Measurements from ENCODE around the gene BCAT1. TPM values are rescaled to one million over a fixed set of nuclear protein-coding genes. Genes with fewer than 3 reads are reported as not detected.

The BCAT1 gene
- total and polyA plus RNA-seq, 2 of the 8 experiments (the other 6 are each of a cell fraction or from before 2014, with no cell fraction given) = 19.7 to 263 TPM

DNA sequence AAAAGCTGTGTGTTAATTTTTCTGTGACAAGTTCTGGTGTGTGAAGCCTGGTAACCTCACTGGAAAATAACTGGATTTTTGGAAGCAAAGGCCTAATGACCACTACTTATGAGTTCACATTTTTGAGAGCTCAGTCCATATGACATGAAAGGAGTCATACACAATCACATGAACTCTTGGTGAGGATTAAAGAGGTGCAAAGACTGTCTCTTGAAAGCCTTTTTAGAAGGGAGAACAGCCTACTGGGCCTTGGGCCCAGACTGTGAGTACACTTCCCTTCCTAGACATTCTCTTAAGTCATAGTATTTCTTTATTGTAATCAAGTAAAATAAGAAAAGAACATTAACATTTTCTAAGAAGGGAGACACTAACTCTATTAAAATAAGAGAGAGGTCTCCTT, 176.1 kb downstream of the BCAT1 start:
- no peak for FAIRE-seq
- ChIA-PET CTCF (ENCODE audit: partially characterized antibody) (interaction anchor here (0.5 to 1.2 kb wide), 2 partner anchors 15 to 503 kb away, joined by 3 read pairs; no protein-coding TSS in a partner anchor), POLR2A (ENCODE audit: partially characterized antibody) (no interaction called here)
- TF ChIP-seq SIRT6 (IDR thresholded peaks at IDR 0.05; ENCODE audit: low read length) (no peak), KDM5A (IDR thresholded peaks at IDR 0.05; ENCODE audit: low read length) (no peak), CEBPB (IDR thresholded peaks at IDR 0.05; ENCODE audit: low read depth, low read length) (no peak), JUND (IDR thresholded peaks at IDR 0.05; ENCODE audit: low read length) (no peak), KDM1A (IDR thresholded peaks at IDR 0.05; ENCODE audit: borderline replicate concordance, low read length) (no peak), NRF1 (IDR thresholded peaks at IDR 0.05; ENCODE audit: low read depth, low read length) (no peak), HDAC6 (IDR thresholded peaks at IDR 0.05; ENCODE audit: low read depth, low read length) (no peak), SP2 (IDR thresholded peaks at IDR 0.05; ENCODE audit: low read length) (no peak), RAD21 (IDR thresholded peaks at IDR 0.05 in 1 of 2, conservative IDR thresholded peaks at IDR 0.05 in 1 of 2; ENCODE audit: low read depth in 2 of 2, low read length in 2 of 2) (no peak), TAF7 (optimal IDR thresholded peaks at IDR 0.05; ENCODE audit: borderline replicate concordance, low read depth, low read length) (no peak), YY1 (IDR thresholded peaks at IDR 0.05; ENCODE audit: low read depth, low read length) (no peak), EP300 (IDR thresholded peaks at IDR 0.05; ENCODE audit: borderline replicate concordance in 1 of 2, low read depth in 2 of 2, low read length in 2 of 2) (no peak), MAFK (IDR thresholded peaks at IDR 0.05; ENCODE audit: low read depth, low read length) (no peak), CBX8 (IDR thresholded peaks at IDR 0.05; ENCODE audit: borderline replicate concordance, low read depth, low read length) (no peak), CHD2 (IDR thresholded peaks at IDR 0.05; ENCODE audit: low read length) (no peak), BRCA1 (IDR thresholded peaks at IDR 0.05; ENCODE audit: low read depth, low read length) (no peak), TBP (IDR thresholded peaks at IDR 0.05; ENCODE audit: low read depth, low read length) (no peak)

More for the DNA sequence above, 176.1 kb downstream of the BCAT1 start:
- H3K79me2 ChIP-seq (ENCODE audit: control insufficient read depth in 1 of 2, insufficient read depth in 2 of 2, low read length in 2 of 2) = no peaks in the 10 kb centered on the region
- no peaks in the 10 kb centered on the region for H4K20me1 ChIP-seq (replicated peaks in 1 of 2; ENCODE audit: control insufficient read depth in 1 of 2, insufficient read depth in 2 of 2, low read length in 2 of 2)
- H2BK12ac ChIP-seq (ENCODE audit: low read depth, low read length) = no peak overlapping the region
- no peaks in the 10 kb centered on the region for H3K27me3 ChIP-seq (replicated peaks in 1 of 4; ENCODE audit: control insufficient read depth in 3 of 4, extremely low read depth in 1 of 4, insufficient read depth in 3 of 4, low read length in 3 of 4)
- H3K56ac ChIP-seq (replicated peaks; ENCODE audit: insufficient read length, low read depth, low read length) = no peak overlapping the region
- no peaks in the 10 kb centered on the region for H3K36me3 ChIP-seq (ENCODE audit: control insufficient read depth in 2 of 4, insufficient read depth in 4 of 4, low read length in 3 of 4)
- H4K91ac ChIP-seq (replicated peaks; ENCODE audit: insufficient read length, low read length) = no peak overlapping the region
- H2AK5ac ChIP-seq (ENCODE audit: low read depth, low read length) = no peak overlapping the region
- H3K27ac ChIP-seq (ENCODE audit: low read depth, low read length) = no peak overlapping the region
- no peak overlapping the region for H3K9ac ChIP-seq (replicated peaks in 1 of 4; ENCODE audit: extremely low read depth in 1 of 4, low read depth in 3 of 4, low read length in 3 of 4)
- H3K23me2 ChIP-seq (ENCODE audit: low read depth, low read length) = no peaks in the 10 kb centered on the region
- no peak overlapping the region for H4K5ac ChIP-seq (ENCODE audit: insufficient read length, low read depth, low read length)
- no peak overlapping the region for H3K18ac ChIP-seq (ENCODE audit: extremely low read depth, low read length)
- no peak overlapping the region for H3K14ac ChIP-seq (ENCODE audit: insufficient read length)
- no peak overlapping the region for H4K8ac ChIP-seq (ENCODE audit: extremely low read depth, insufficient read depth, low read length)
- no peak overlapping the region for H2AFZ ChIP-seq (ENCODE audit: low read length)
- no peak overlapping the region for H2BK15ac ChIP-seq (ENCODE audit: low read length)
- no peak overlapping the region for H2BK120ac ChIP-seq (replicated peaks; ENCODE audit: low read depth, low read length)
- no peak overlapping the region for H3K4me2 ChIP-seq (ENCODE audit: insufficient read depth in 1 of 2, low read depth in 2 of 2, low read length in 2 of 2)
- no peak overlapping the region for H3K4me3 ChIP-seq (ENCODE audit: extremely low read depth in 1 of 4, insufficient read depth in 2 of 4, low read depth in 3 of 4, low read length in 4 of 4)
- no peak for DNase-seq (ENCODE audit: low read depth in 1 of 2, low spot score in 2 of 2)
- H3K23ac ChIP-seq (ENCODE audit: insufficient read length) = no peak overlapping the region
- H2BK5ac ChIP-seq (ENCODE audit: low read depth, low read length) = no peak overlapping the region
- H3K4ac ChIP-seq (replicated peaks; ENCODE audit: insufficient read length, low read depth, low read length) = no peak overlapping the region
- H3K9me3 ChIP-seq (ENCODE audit: insufficient read depth in 2 of 2, low read depth in 1 of 2, low read length in 1 of 2) = no peaks in the 10 kb centered on the region
- H2BK20ac ChIP-seq (ENCODE audit: low read length) = no peak overlapping the region
- no peaks in the 10 kb centered on the region for H3K4me1 ChIP-seq (replicated peaks in 1 of 4; ENCODE audit: control insufficient read depth in 3 of 4, insufficient read depth in 4 of 4, low read length in 3 of 4)
- H3K79me1 ChIP-seq (ENCODE audit: low read depth, low read length) = no peaks in the 10 kb centered on the region

All from H1 (cell line).